Duodenal mucosa (tissue), 2 donors: ENCODE measurements around the gene SAMD13.
A peak's percentile ranks its signal among the peaks of the same experiment; 100 is the strongest.

Source experiments
- H3K27ac ChIP-seq: one replicate; pipeline ENCODE4 v1.7.0; 2013; ENCODE audit warnings: low read depth, low read length
- H3K27me3 ChIP-seq, 2 donors: one replicate each; pipeline ENCODE4 v1.7.0; 2013; ENCODE audit warnings: low read length in 2 of 2, control low read depth in 1 of 2; ENCODE audit not compliant: insufficient read depth in 2 of 2, control insufficient read depth in 1 of 2
- H3K36me3 ChIP-seq, 2 donors: one replicate each; pipeline ENCODE4 v1.7.0; 2013; ENCODE audit warnings: low read length in 2 of 2, control low read depth in 1 of 2; ENCODE audit not compliant: insufficient read depth in 2 of 2, control insufficient read depth in 1 of 2
- H3K4me1 ChIP-seq, 2 donors: one replicate each; pipeline ENCODE4 v1.7.0; 2013; ENCODE audit warnings: low read length in 2 of 2, control low read depth in 1 of 2; ENCODE audit not compliant: insufficient read depth in 2 of 2, control insufficient read depth in 1 of 2
- H3K4me3 ChIP-seq, 2 donors: one replicate each; pipeline ENCODE4 v1.7.0; 2013; ENCODE audit warnings: low read length in 2 of 2, low read depth in 1 of 2
- H3K9ac ChIP-seq, 2 donors: one replicate each; pipeline ENCODE4 v1.7.0; 2013; ENCODE audit warnings: low read length in 2 of 2, low read depth in 1 of 2
- H3K9me3 ChIP-seq, 2 donors: one replicate each; pipeline ENCODE4 v1.7.0; 2013; ENCODE audit warnings: low read length in 2 of 2, control low read depth in 1 of 2; ENCODE audit not compliant: control insufficient read depth in 1 of 2

Gene SAMD13

DNA sequence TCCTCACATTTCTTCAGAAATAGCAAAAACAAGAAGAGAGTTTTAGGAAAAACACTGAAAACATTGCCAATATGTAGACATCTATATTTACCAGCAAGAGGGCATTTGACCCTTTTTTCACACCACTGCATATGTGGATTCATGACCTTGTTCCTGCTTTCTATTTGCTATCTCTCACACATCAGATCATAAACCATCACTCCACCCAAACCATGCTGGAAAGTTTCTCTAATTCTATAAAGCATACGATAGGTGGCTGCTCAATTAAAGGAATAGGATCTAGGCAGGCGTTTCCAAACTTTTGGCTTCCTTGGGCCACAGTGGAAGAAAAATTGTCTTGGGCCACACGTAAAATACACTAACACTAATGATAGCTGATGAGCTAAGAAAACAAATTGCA is 35.6 kb upstream of the SAMD13 start:
- Histone ChIP-seq H3K27me3 (no peaks in the 10 kb centered on the region), H3K36me3 (no peaks in the 10 kb centered on the region), H3K9me3 (no peaks in the 10 kb centered on the region), H3K27ac (no peak overlapping the region), H3K4me1 (peaks cover 21 to 23% of the 10 kb centered on the region in 2 donors), H3K4me3 (no peak overlapping the region), H3K9ac (no peak overlapping the region)

DNA sequence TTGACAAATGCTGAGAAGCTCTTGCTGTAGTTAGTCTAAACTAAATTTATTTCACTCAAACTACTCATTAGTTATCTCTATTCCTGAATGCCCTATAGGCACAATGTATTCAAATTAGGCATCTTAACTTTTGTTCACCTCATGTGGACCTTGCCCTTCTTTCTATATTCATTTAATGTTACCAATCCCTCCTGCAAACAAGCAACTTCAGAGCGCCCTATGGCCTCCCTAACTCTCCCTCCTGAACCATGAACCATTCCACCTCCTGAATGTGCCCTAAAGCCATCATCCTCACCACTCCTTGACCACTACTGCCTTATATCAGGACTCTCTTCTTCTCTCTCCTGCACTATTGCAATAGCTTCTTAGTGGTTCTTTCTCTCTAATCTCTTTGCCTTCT is 34.8 kb upstream of the SAMD13 start:
- Histone ChIP-seq H3K4me3 (no peak overlapping the region), H3K4me1 (peaks cover 26 to 30% of the 10 kb centered on the region in 2 donors), H3K36me3 (no peaks in the 10 kb centered on the region), H3K27ac (no peak overlapping the region), H3K9me3 (no peaks in the 10 kb centered on the region), H3K27me3 (no peaks in the 10 kb centered on the region), H3K9ac (no peak overlapping the region)

DNA sequence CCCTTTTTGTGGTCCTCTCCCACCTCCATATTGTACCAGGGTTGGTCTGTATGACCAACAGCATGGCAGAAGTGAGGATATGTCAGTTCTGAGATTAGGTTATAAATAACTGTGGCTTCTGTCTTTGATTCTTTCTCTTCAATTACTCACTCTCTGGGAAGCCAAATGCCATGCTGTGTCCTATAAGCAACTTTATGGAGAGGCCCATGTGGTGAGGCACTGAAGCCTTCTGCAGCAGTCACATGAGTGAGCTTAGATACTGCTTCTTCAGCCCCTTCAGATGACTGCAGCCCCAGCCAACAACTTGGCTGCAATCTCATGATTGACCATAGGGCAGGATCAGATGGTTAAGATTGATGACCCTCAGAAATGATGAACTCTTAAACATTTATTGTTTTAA is 34.0 kb upstream of the SAMD13 start:
- no peak overlapping the region for H3K4me3 ChIP-seq
- H3K9ac ChIP-seq = no peak overlapping the region
- H3K36me3 ChIP-seq = no peaks in the 10 kb centered on the region
- H3K4me1 ChIP-seq = peaks cover 29 to 32% of the 10 kb centered on the region in 2 donors
- no peaks in the 10 kb centered on the region for H3K27me3 ChIP-seq
- no peaks in the 10 kb centered on the region for H3K9me3 ChIP-seq
- no peak overlapping the region for H3K27ac ChIP-seq

DNA sequence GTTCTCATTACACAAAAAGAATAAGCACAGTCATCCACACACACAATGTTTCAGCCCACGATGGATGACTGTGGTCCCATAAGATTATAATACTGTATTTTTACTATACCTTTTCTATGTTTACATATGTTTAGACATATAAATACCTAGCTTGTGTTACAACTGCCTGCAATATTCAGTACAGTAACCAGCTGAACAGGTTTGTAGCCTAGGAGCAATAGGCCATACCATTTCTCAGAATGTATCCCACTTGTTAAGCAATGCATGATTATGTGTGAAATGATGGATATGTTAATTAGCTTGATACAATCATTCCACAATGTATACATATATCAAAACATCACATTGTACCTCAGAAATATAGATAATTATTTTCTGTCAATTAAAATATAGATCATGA is 33.2 kb upstream of the SAMD13 start:
- Histone ChIP-seq H3K9ac (no peak overlapping the region), H3K4me3 (no peak overlapping the region), H3K4me1 (peaks cover 29 to 32% of the 10 kb centered on the region in 2 donors), H3K27ac (no peak overlapping the region), H3K9me3 (no peaks in the 10 kb centered on the region), H3K36me3 (no peaks in the 10 kb centered on the region), H3K27me3 (no peaks in the 10 kb centered on the region)

DNA sequence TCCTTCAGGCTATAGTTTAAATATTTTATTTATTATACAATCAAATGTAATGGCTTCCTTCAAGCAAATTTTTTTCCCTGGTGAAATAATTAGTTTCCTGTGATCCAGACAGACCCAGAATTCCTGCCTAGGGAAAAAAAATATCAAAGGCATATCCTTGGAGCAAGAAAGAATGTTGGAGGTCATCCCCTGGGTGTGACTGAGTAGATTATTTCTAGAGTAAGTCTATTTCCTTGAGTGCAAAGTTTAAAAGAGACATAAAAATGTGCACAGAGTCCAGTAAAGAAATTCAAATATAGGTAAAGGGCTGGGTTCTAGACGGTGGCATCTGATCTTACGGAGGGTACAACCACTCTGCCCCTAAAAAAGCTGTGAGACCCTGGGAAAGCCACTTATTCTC is 32.2 kb upstream of the SAMD13 start:
- peaks cover 29 to 32% of the 10 kb centered on the region in 2 donors for H3K4me1 ChIP-seq
- H3K9ac ChIP-seq = no peak overlapping the region
- no peak overlapping the region for H3K27ac ChIP-seq
- H3K36me3 ChIP-seq = no peaks in the 10 kb centered on the region
- no peak overlapping the region for H3K4me3 ChIP-seq
- no peaks in the 10 kb centered on the region for H3K27me3 ChIP-seq
- no peaks in the 10 kb centered on the region for H3K9me3 ChIP-seq

DNA sequence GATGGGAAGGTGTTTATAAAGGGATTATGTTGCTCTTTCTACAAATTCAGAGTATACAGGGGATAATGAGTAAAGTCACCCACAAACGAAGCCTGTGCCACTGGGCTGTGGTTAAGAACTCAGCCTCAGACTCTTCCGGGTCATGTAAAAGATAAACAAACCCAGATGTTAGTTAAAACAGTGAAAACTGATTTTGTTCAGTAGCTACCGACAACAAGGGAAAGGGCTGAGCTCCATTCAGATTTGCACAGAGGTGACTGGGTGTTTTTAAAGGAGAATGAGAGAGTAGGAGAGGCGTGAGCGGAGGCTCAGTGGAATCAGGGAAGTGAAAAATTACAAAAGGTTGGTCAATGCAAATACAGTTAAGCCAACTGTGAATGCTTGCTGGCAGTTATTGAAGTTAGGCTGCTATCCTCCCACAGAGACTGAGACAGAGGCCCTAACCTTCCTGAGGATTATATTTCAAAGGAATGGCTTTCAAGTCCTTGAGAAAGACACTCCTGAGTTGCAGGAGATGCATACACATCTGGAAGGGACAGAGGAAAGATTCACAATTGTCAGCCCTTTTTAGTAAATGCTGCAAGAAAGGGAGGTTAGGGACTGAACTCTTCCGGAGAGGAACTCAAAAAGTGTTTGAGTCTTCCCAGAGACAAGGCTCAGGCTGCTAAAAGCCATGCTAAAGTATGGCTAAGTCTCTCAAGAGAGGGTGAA is 29.9 kb upstream of the SAMD13 start:
- Histone ChIP-seq H3K27me3 (no peaks in the 10 kb centered on the region), H3K27ac (peak overlapping the region; percentile 26), H3K4me3 (peak overlapping the region; percentile 1 to 23)

DNA sequence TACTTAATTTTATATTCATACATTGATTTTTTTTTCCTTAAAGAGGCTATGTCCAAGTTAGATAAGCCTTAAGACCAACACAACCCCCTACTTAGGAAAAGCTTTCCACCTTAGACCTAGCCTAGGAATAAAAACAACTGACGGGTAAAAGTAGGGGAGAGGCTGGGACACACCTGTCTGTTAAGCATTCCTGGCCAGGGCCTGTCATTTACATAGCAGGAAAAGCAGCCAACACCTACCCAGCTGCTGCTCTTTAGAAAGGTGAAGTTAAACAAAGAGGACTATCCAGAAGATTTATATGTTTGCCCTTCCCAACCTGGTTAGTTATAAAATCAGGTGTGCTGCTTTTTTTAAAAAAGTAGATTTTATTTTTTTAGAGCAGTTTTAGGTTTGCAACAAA is 29.1 kb upstream of the SAMD13 start:
- H3K27me3 ChIP-seq = no peaks in the 10 kb centered on the region
- no peaks in the 10 kb centered on the region for H3K9me3 ChIP-seq
- H3K4me1 ChIP-seq = peaks cover 18 to 22% of the 10 kb centered on the region in 2 donors
- peak overlapping the region; percentile 12 to 27 for H3K9ac ChIP-seq
- H3K36me3 ChIP-seq = no peaks in the 10 kb centered on the region
- no peak overlapping the region for H3K4me3 ChIP-seq
- H3K27ac ChIP-seq = peak overlapping the region; percentile 46

More for the DNA sequence above, 29.9 kb upstream of the SAMD13 start:
- peaks cover 26 to 29% of the 10 kb centered on the region in 2 donors for H3K4me1 ChIP-seq
- H3K9me3 ChIP-seq = no peaks in the 10 kb centered on the region
- H3K36me3 ChIP-seq = no peaks in the 10 kb centered on the region
- peak overlapping the region; percentile 27 to 48 for H3K9ac ChIP-seq

DNA sequence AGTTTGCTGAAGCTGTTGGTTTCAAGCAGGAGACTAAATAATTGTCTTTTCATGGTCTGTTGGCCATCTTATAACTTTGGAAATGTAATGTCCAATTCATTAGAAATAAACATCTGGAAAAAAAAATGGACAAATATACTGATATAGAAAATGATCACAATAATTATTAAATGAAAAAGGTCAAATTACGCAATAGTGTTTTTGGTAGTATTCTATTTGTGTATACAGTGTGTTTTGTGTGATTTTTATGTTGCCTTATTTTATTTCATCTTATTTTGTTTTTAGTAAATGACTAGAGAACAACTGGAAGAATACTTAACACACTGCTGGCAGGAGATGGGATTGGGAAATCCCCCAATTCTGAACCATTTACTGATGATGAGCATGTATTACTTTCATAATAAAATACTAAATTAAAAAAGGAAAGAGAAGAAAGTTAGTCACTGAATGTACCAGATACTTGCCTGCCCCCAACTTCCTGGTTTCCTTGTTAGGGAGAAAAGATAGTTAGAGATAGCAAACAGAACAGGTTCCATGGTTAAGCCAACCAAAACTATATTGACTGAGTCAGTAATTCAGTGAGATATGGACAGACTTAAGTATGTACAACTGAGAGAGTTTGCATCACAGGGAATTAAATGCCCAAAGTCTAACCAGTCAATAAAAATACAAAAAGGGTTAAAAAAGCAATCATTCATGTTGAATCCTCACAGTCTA is 24.0 kb upstream of the SAMD13 start:
- H3K9me3 ChIP-seq = no peaks in the 10 kb centered on the region
- no peak overlapping the region for H3K9ac ChIP-seq
- H3K36me3 ChIP-seq = no peaks in the 10 kb centered on the region
- no peak overlapping the region for H3K27ac ChIP-seq
- no peak overlapping the region for H3K4me3 ChIP-seq
- H3K27me3 ChIP-seq = no peaks in the 10 kb centered on the region
- no peaks in the 10 kb centered on the region for H3K4me1 ChIP-seq

DNA sequence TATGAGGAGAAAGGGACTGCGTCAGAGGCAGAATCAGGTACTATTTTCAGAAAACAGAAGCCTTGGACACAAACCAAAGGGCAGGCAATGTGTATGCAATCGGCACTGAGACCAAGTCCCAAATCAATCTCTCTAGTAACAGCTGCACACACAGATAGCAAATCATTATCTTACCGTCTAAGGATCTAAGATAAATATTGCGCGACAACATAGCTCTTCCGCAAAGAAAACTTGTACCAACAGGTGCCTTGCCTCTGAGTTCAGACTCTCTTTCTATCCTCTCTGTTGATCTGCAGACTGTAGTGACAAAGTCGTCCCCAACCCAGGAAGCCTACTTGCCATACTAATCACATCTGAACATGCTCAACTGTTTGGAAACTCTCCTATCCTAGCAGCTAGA is 22.6 kb upstream of the SAMD13 start:
- Histone ChIP-seq H3K9me3 (no peaks in the 10 kb centered on the region), H3K27me3 (no peaks in the 10 kb centered on the region), H3K36me3 (no peaks in the 10 kb centered on the region), H3K9ac (no peak overlapping the region), H3K27ac (no peak overlapping the region), H3K4me1 (no peaks in the 10 kb centered on the region), H3K4me3 (no peak overlapping the region)

DNA sequence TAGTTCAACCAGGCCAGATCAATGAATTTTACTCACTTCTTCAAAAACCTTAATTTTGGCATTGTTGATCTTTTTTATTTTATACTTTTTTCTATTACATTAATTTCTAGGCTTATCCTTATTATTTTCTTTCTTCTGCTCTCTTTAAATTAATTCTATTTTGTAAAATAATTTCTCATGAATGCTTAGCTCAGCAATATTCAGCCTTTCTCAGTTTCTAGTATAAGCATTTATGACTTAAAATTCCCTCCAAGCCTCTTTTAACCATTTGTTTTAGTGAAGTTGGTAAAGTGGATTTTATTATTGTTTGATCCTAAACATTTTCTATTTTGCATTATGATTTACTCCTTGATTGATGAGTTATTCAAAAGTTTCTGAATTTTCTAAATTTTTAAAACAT is 20.6 kb upstream of the SAMD13 start:
- no peak overlapping the region for H3K27ac ChIP-seq

More for the DNA sequence above, 20.6 kb upstream of the SAMD13 start:
- H3K9me3 ChIP-seq = no peaks in the 10 kb centered on the region
- H3K4me3 ChIP-seq = no peak overlapping the region
- no peaks in the 10 kb centered on the region for H3K4me1 ChIP-seq
- no peaks in the 10 kb centered on the region for H3K36me3 ChIP-seq
- no peak overlapping the region for H3K9ac ChIP-seq
- H3K27me3 ChIP-seq = no peaks in the 10 kb centered on the region
